Left cardiac atrium (tissue), 4 donors: ENCODE results near the gene ATXN10. TPM values are rescaled to one million over a fixed set of nuclear protein-coding genes. Genes with fewer than 3 reads are reported as not detected.
"Not testable (repeated sequence)": the region's sequence is repeated elsewhere in the genome, so short reads cannot be mapped to it uniquely, and the experiment has no call there.

Experiments used
- ATAC-seq, 2 donors: fragments of 200-7000 bp; cut with Tn5 transposase; one replicate each; pipeline ENCODE4 v1.9.1; 2020; ENCODE audit warnings: mild to moderate bottlenecking in 2 of 2, moderate library complexity in 2 of 2
- DNase-seq: peaks from one replicate; pipeline ENCODE4 v3.0.0-alpha.2; 2020
- intact Hi-C, 2 donors: fragments of 100-400 bp; cut with DNase I; formaldehyde crosslinking; loops; one replicate each; pipeline versions ENCODE4 v1.14.1 to v1.15.1; 2022 to 2023
- long read RNA-seq: library from polyadenylated mRNA; unstranded; transcript quantifications from one replicate; pipeline ENCODE4 v2.0.0, GENCODE V29; 2021
- total RNA-seq, 2 donors: library from RNA; stranded (reverse); fragmentation: NEBNext Ultra II Directional; extraction: Animal tissue kit (Norgen Biotek cat#: 25700); gene quantifications; one replicate each; pipeline ENCODE4 v1.2.1, GENCODE V29; 2021
- donor health status: DM: no; HTN: yes; CAD: no.
- donor health status: DM: no; HTN: yes; CAD: no; lungs with severe emphysema.
- donor health status: DM: yes; HTN: yes; CAD: no.
- donor health status: Dilated cardiomyopathy.

ATXN10 gene
- total RNA-seq = 100 to 1,000 TPM; 129 to 143 TPM
- long read RNA-seq, transcript ATXN10-201 (12 exons, 3,329 nt) = major isoform, 141 of 160 reads
- long read RNA-seq, partial matches to known transcripts = 2 of 160 reads
- long read RNA-seq, other reads (novel, unspliced or antisense) = 15 of 160 reads

- ATAC-seq = peak; percentile 92 to 93
- intact Hi-C loops = no loop called here
- DNase-seq = peak; percentile 76
Observed at GRCh38 chr22:45671783-45672563, at the start of gene ATXN10. Gene ATXN10, plus strand, starts transcription at chr22:45671834. Its CDS starts 230 bp downstream, at chr22:45672064.

- intact Hi-C loops = no loop called here
Observed at GRCh38 chr22:45621836-45622600, 49.6 kb upstream of the ATXN10 start.

GRCh38 chr22:45623464-45624145, 48.0 kb upstream of the ATXN10 start:
- intact Hi-C loops, ATAC-seq: not testable (repeated sequence)

More at GRCh38 chr22:45621836-45622600, 49.6 kb upstream of the ATXN10 start:
- ATAC-seq (no peak), DNase-seq (no peak)

GRCh38 chr22:45626198-45626651, 45.4 kb upstream of the ATXN10 start:
- intact Hi-C loops = no loop called here
- DNase-seq (no peak), ATAC-seq (peak in 1 of 2 donors; percentile 22)

More at GRCh38 chr22:45623464-45624145, 48.0 kb upstream of the ATXN10 start:
- DNase-seq = not testable (repeated sequence)

- intact Hi-C loops = no loop called here
- DNase-seq = no peak
- ATAC-seq = no peak
Observed at GRCh38 chr22:45627489-45628233, 44.0 kb upstream of the ATXN10 start.

GRCh38 chr22:45628515-45628914, 43.1 kb upstream of the ATXN10 start:
- intact Hi-C loops = no loop called here
- DNase-seq (no peak), ATAC-seq (no peak)

- intact Hi-C loops = no loop called here
- ATAC-seq (no peak), DNase-seq (no peak)
Observed at GRCh38 chr22:45629469-45630089, 42.1 kb upstream of the ATXN10 start.

- ATAC-seq (no peak), DNase-seq (no peak)
- intact Hi-C loops = no loop called here
Observed at GRCh38 chr22:45630436-45630835, 41.2 kb upstream of the ATXN10 start.

GRCh38 chr22:45631140-45631840, 40.3 kb upstream of the ATXN10 start:
- no peak for DNase-seq
- intact Hi-C loops = no loop called here
- ATAC-seq = no peak

- intact Hi-C loops = no loop called here
Observed at GRCh38 chr22:45631841-45632238, 39.8 kb upstream of the ATXN10 start.

GRCh38 chr22:45632791-45633515, 38.7 kb upstream of the ATXN10 start:
- intact Hi-C loops = no loop called here
- ATAC-seq (peak in 1 of 2 donors; percentile 48), DNase-seq (peak; percentile 37)

More at GRCh38 chr22:45631841-45632238, 39.8 kb upstream of the ATXN10 start:
- ATAC-seq (no peak), DNase-seq (no peak)

GRCh38 chr22:45636683-45637082, 35.0 kb upstream of the ATXN10 start:
- DNase-seq = no peak
- intact Hi-C loops = no loop called here
- no peak for ATAC-seq

- no peak for ATAC-seq
Observed at GRCh38 chr22:45638197-45638596, 33.4 kb upstream of the ATXN10 start.

GRCh38 chr22:45638834-45639746, 32.5 kb upstream of the ATXN10 start:
- intact Hi-C loops = no loop called here
- ATAC-seq (peak; percentile 19 to 83), DNase-seq (peak; percentile 76)

More at GRCh38 chr22:45638197-45638596, 33.4 kb upstream of the ATXN10 start:
- no peak for DNase-seq
- intact Hi-C loops = no loop called here

- DNase-seq = no peak
- no peak for ATAC-seq
- intact Hi-C loops = loop anchor here in 1 of 2 donors (10.0 kb wide), 2 partner anchors 195 to 225 kb away; no protein-coding TSS in a partner anchor
Observed at GRCh38 chr22:45639747-45640102, 31.9 kb upstream of the ATXN10 start.
